ENCODE results near the gene SIK3.
A peak's percentile ranks its signal among the peaks of the same experiment; 100 is the strongest.

SIK3 gene

GRCh38 chr11:116930586-116930985 is 167.6 kb downstream of the SIK3 start:
- no peak overlapping the region for H3K4me3 ChIP-seq (ENCODE audit: low read depth, low read length)
- in situ Hi-C loops (cut with HindIII; ENCODE audit: low sequenced_read_pairs) = no loop called here
- no peak for TF ChIP-seq CTCF (IDR thresholded peaks at IDR 0.05; ENCODE audit: low read depth, low read length)
- no peak for DNase-seq (ENCODE audit: low read depth, low spot score)

DNA sequence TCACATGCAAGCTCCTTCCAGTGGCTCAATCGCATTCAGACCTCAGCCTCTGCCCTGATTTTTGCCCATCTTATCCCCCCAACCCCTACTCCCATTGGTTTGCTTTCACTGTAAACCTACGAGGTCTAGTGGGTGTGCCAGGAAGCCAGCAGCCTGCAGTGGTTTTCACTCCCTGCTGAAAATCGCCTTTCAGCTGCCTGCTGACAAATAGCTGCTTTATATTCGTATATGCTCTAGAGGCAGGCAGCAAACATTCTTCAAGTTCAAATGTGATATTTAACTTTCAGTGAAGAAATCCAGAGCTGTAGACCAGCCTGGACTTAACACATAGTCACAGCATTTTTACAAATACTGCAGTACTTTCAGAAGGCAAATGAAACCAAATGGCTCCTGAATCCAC is 168.1 kb downstream of the SIK3 start:
- in situ Hi-C loops (cut with HindIII; ENCODE audit: low sequenced_read_pairs) = no loop called here
- DNase-seq (ENCODE audit: low read depth, low spot score) = peak; percentile 49
- peak overlapping the region; percentile 6 for H3K4me3 ChIP-seq (ENCODE audit: low read depth, low read length)
- TF ChIP-seq CTCF (IDR thresholded peaks at IDR 0.05; ENCODE audit: low read depth, low read length) = no peak

DNA sequence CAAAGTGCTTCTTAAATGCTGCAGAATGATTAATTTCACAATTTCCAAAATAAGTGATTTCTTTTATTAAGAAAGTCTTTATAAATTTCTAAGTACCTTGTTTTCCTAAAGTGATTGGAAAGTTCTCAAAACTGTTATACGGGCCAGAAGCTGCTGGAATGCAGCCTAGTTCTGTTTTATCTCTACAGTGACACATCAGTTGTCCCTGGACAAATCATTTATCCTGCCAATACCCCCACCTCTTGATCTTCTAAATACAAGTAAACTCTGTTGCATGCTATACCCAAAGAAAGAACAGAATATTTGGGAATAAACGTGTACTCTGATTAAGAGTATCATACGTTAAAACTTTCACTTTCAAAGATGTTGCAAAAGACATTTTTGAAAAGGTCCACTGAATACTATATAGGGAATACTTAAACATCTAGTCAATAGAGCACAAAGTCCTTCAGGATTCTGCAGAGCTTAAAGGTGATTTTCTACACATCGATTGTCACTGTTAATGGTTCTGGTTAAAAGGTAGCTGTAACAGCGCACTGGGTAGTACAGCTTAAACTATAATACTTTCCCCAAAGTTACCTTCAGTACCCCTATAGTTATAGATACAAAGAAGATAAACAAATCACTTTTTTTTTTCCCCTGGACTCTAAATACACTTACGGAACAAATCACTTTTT is 168.7 kb downstream of the SIK3 start:
- H3K4me3 ChIP-seq (ENCODE audit: low read depth, low read length) = no peak overlapping the region
- in situ Hi-C loops (cut with HindIII; ENCODE audit: low sequenced_read_pairs) = no loop called here
- no peak for TF ChIP-seq CTCF (IDR thresholded peaks at IDR 0.05; ENCODE audit: low read depth, low read length)
- DNase-seq (ENCODE audit: low read depth, low spot score) = no peak

DNA sequence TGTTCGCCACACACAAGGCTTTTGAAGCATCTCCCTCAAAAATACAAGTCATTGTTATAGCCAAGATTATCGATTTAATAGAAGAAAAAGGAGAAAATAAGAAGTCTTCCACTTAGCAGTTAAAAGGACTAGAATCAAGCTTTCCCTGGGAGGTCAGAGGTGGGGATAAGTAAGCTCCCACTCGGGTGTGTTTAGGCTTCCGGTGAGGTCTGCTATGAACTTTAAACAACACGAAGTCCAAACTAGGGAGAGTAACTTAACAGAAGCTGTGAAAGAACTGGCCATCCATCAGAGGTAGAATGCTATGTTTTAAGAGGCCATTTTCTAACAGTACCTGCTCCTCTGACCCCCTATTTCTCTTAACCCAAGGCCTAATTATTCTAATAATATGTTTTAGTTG is 169.4 kb downstream of the SIK3 start:
- no peak for DNase-seq (ENCODE audit: low read depth, low spot score)
- TF ChIP-seq CTCF (IDR thresholded peaks at IDR 0.05; ENCODE audit: low read depth, low read length) = no peak
- no peak overlapping the region for H3K4me3 ChIP-seq (ENCODE audit: low read depth, low read length)
- in situ Hi-C loops (cut with HindIII; ENCODE audit: low sequenced_read_pairs) = no loop called here

DNA sequence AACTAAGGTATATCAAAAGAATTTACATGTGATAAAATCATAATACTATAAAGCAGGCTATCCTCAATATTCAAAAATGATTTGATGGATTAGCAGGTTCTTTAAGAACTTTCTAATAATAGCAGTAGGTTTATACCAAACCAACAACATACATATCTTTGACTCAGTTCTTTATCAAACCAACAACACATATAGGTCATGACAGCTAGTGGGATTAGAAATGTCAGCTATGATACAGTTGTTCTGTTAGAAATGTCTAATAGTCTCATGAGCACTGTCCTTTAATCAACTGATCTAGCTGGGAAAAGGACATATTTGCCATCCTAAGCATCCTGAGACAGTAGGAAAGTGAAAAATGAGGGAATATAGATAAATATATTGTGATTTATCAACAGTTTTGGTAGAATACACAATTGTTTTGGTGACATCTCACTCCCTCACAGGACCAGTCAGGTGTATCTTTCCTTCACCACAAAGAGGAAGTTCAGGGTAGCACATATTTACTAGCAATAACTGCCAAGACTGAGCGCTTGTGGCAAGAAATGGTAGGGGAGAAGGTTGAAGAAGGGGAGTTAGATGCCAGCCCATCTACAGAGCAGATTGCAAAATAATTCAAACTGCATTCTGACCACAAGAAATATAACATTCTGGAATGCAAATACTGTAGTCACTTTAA is 170.0 kb downstream of the SIK3 start:
- in situ Hi-C loops (cut with HindIII; ENCODE audit: low sequenced_read_pairs) = no loop called here
- TF ChIP-seq CTCF (IDR thresholded peaks at IDR 0.05; ENCODE audit: low read depth, low read length) = no peak
- no peak overlapping the region for H3K4me3 ChIP-seq (ENCODE audit: low read depth, low read length)
- no peak for DNase-seq (ENCODE audit: low read depth, low spot score)

GRCh38 chr11:116927163-116927974 is 170.9 kb downstream of the SIK3 start:
- no peak overlapping the region for H3K4me3 ChIP-seq (ENCODE audit: low read depth, low read length)
- in situ Hi-C loops (cut with HindIII; ENCODE audit: low sequenced_read_pairs) = no loop called here
- DNase-seq (ENCODE audit: low read depth, low spot score) = no peak
- TF ChIP-seq CTCF (IDR thresholded peaks at IDR 0.05; ENCODE audit: low read depth, low read length) = peak; percentile 40
